ENCODE measurements around the gene SRD5A1.

DNA sequence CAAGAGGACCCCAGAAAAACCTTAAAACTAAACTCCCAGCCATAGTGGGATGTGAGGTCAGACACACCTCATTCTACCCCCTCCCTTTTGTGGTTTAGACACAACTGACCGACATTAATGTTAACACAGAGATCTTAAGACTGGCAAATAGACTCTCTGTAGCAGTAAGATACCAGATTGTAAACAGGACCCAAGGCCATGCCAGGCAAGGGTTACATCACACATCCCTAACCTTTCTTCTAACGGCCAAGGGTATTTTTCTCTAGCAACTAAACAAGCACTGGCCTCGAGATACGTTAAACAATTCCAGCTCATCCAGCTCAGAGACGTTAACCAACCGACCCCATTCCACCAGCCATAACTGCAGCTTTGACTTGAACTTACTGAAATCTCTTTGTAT, 39.2 kb upstream of the SRD5A1 start:
- TF ChIP-seq POLR2A (IDR thresholded peaks at IDR 0.05) (no peak), CTCF (IDR thresholded peaks at IDR 0.05 in 4 of 5, conservative IDR thresholded peaks at IDR 0.05 in 1 of 5) (no peak)
